Panc1 (cell line): ENCODE results near the gene CFAP141.
"Not testable (repeated sequence)": the region's sequence is repeated elsewhere in the genome, so short reads cannot be mapped to it uniquely, and the experiment has no call there.

Experiments
- CTCF ChIP-seq: fragments of 450-650 bp; IDR thresholded peaks from 2 replicates; pipeline ENCODE4 v1.5.1; 2017; ENCODE audit warnings: mild to moderate bottlenecking
- POLR2AphosphoS5 ChIP-seq: IDR thresholded peaks from 2 replicates; pipeline ENCODE4 v1.6.1; 2012; ENCODE audit warnings: mild to moderate bottlenecking, low read depth, low read length, moderate library complexity
- REST ChIP-seq, 2 experiments: IDR thresholded peaks; 2 replicates each; pipeline ENCODE4 v1.6.1; 2011 to 2012; ENCODE audit warnings: low read depth in 2 of 2, control low read depth in 1 of 2, low read length in 1 of 2, mild to moderate bottlenecking in 1 of 2, moderate library complexity in 1 of 2; ENCODE audit not compliant: insufficient read depth in 1 of 2
- SIN3A ChIP-seq: IDR thresholded peaks from 2 replicates; pipeline ENCODE4 v1.6.1; 2012; ENCODE audit warnings: low read depth, mild to moderate bottlenecking, low read length, moderate library complexity, borderline replicate concordance; ENCODE audit not compliant: insufficient read depth

- not testable (repeated sequence) for TF ChIP-seq POLR2AphosphoS5; CTCF; REST (IDR thresholded peaks at IDR 0.05; ENCODE audit: insufficient read depth in 1 of 2, low read depth in 2 of 2, low read length in 1 of 2); SIN3A
Measured at GRCh38 chr1:154231112-154231511, 25.0 kb upstream of the CFAP141 start.
